NT2/D1 (cell line): ENCODE data around the gene ZMYND10.

Source experiments
- DNase-seq: peaks from one replicate; pipeline ENCODE4 v3.0.0-alpha.2; 2011; ENCODE audit warnings: low read depth, low spot score
- H3K27me3 ChIP-seq: 2 replicates; pipeline ENCODE4 v1.6.0; 2011; ENCODE audit warnings: mild to moderate bottlenecking; ENCODE audit not compliant: insufficient read length, insufficient read depth
- H3K36me3 ChIP-seq: 2 replicates; pipeline ENCODE4 v1.6.1; 2011; ENCODE audit warnings: mild to moderate bottlenecking, low read length, mixed read lengths; ENCODE audit not compliant: insufficient read depth, insufficient read length
- H3K4me1 ChIP-seq: 2 replicates; pipeline ENCODE4 v1.5.1; 2011; ENCODE audit not compliant: insufficient read depth, insufficient read length
- H3K4me3 ChIP-seq: 2 replicates; pipeline ENCODE4 v1.5.1; 2011; ENCODE audit warnings: low read depth; ENCODE audit not compliant: insufficient read length
- H3K9ac ChIP-seq: 2 replicates; pipeline ENCODE4 v1.6.0; 2011; ENCODE audit warnings: low read depth; ENCODE audit not compliant: insufficient read length
- H3K9me3 ChIP-seq: 2 replicates; pipeline ENCODE4 v1.5.1; 2011; ENCODE audit warnings: mild to moderate bottlenecking, low read length; ENCODE audit not compliant: insufficient read depth
- SUZ12 ChIP-seq: IDR thresholded peaks from 2 replicates; pipeline ENCODE4 v1.6.1; 2011; ENCODE audit not compliant: insufficient read length, insufficient read depth; ENCODE audit errors: extremely low read depth
- YY1 ChIP-seq: IDR thresholded peaks from 2 replicates; pipeline ENCODE4 v1.6.1; 2011; ENCODE audit not compliant: insufficient read length, insufficient read depth

ZMYND10 gene

DNA sequence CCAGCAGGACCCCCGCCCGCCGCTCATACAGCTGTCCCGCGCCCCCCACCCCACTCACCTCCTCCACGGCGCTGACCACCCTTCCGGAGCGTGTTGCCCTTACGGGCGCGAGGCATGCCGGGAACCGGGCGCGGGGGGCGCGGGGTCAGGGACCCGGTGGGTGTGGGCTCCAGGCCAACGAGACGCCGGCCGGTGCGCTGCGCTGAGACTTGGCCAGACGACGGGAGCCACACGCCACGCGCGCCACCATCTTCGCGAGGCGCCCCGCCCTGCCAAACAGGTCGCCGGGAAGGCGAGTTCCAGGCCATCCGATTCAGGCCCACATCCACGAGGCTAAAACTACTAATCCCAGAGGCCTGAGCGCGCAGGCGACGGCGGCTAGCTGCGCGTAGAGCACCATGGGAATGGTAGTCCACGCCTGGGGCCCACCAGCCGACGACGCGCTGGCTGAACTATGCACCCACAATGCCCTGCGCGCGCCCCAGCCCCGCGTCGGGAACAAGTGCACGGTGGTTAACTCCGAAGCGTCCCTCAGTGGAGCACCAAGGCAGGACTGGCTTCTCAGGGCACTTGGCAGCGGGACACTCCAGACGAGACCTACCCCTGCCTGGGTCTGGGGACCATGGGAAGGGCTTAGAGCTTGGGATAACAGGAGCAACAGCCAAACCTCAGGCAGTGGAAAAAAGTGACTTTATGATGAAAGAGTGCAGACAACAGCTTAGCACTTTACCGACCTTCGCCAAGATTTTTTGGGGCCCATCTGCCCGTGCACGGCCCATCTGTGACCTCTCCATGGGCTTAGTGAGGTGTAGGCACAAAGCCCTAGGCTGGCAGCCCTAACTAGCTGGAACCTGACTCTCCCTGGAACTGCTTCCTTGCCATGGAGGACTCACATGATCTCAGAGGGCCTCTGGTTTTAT, 53.1 kb downstream of the ZMYND10 start, which contains the start of gene IFRD2:
IFRD2 (minus strand) TSS at position 271 of the 920 bp plus-strand sequence; CDS start at position 116, 155 bp downstream.
- TF ChIP-seq YY1 (peak; percentile 69), SUZ12 (no peak)
- H3K9ac ChIP-seq: peak within 1 kb of the TSS; percentile 97
- DNase-seq: peak; percentile 97
- H3K27me3 ChIP-seq: no peaks in the 10 kb centered on the region
- H3K4me3 ChIP-seq: peak within 1 kb of the TSS; percentile 87
- H3K9me3 ChIP-seq: no peaks in the 10 kb centered on the region
- peaks cover 10% of the 10 kb centered on the region for H3K4me1 ChIP-seq
- peaks cover 42% of the 10 kb centered on the region for H3K36me3 ChIP-seq
